Motor neuron (in vitro differentiated cells): Measurements from ENCODE around the gene CYP2D6. TPM values are rescaled to one million over a fixed set of nuclear protein-coding genes. Genes with fewer than 3 reads are reported as not detected.
"Not testable (repeated sequence)": the region's sequence is repeated elsewhere in the genome, so short reads cannot be mapped to it uniquely, and the experiment has no call there.

Source experiments
- ATAC-seq, 8 experiments: fragments of 200-7000 bp; cut with Tn5 transposase; replicated peaks in 6 of 8; 2 replicates each; pipeline ENCODE4 v1.8.0; 2021; ENCODE audit warnings: mild to moderate bottlenecking in 8 of 8, moderate library complexity in 8 of 8
- H3K27ac ChIP-seq, 2 donors: fragments of 250-450 bp; sonication (Bioruptor Pico); 2 replicates each; pipeline ENCODE4 v1.9.0; 2021; ENCODE audit warnings: antibody characterized with exemption in 2 of 2, mild to moderate bottlenecking in 2 of 2, moderate library complexity in 1 of 2
- H3K4me1 ChIP-seq, 2 donors: fragments of 250-450 bp; sonication (Bioruptor Pico); replicated peaks in 1 of 2; 2 replicates each; pipeline ENCODE4 v1.6.1; 2021; ENCODE audit warnings: antibody characterized with exemption in 2 of 2, mild to moderate bottlenecking in 2 of 2, moderate library complexity in 1 of 2
- H3K4me3 ChIP-seq, 5 donors: fragments of 250-450 bp; sonication (Bioruptor Pico); 2 replicates each; pipeline ENCODE4 v1.9.0; 2021; ENCODE audit warnings: antibody characterized with exemption in 5 of 5, mild to moderate bottlenecking in 5 of 5, moderate library complexity in 4 of 5
- WGBS, 10 experiments: fragments of 450-650 bp; shearing (Covaris generic); methylation state at CpG; one replicate each; pipeline ENCODE4 v1.0.0; 2022; 5-methylcytosine and 5-hydroxymethylcytosine counted together
- in situ Hi-C, 9 experiments: fragments of 400-800 bp; cut with MboI; loops; one replicate each; pipeline ENCODE4 v1.15.0; 2021; ENCODE audit warnings: low sequenced_read_pairs in 9 of 9, low pct_unique_long_range_greater_than_20kb in 2 of 9; ENCODE audit not compliant: unreplicated experiment in 9 of 9
- total RNA-seq, 8 experiments: library from RNA; unstranded; fragments of 300-600 nt; gene quantifications; 2 replicates each; pipeline versions ENCODE4 v1.2.3 to v1.2.4, GENCODE V29; 2022

CYP2D6 gene
- total RNA-seq, 8 experiments from 2014 or later: 0.66 to 4.0 (median 1.8) TPM

GRCh38 chr22:42140153-42140552 is 9.5 kb upstream of the CYP2D6 start:
- H3K4me1 ChIP-seq, in situ Hi-C loops, H3K4me3 ChIP-seq, ATAC-seq, H3K27ac ChIP-seq: not testable (repeated sequence)
- no CpG with 5 or more reads among the region's 17 CpGs for WGBS, 10 experiments

- in situ Hi-C loops, H3K4me3 ChIP-seq, ATAC-seq, H3K4me1 ChIP-seq, H3K27ac ChIP-seq: not testable (repeated sequence)
- WGBS, 10 experiments: 86 to 100% (median 93%) methylated on average over 2 to 6 of the region's 7 CpGs; no CpG with 5 or more reads in 7 of the 10 experiments
Observed at GRCh38 chr22:42139508-42139907, 8.9 kb upstream of the CYP2D6 start.

- WGBS, 10 experiments: 80 to 100% (median 100%) methylated on average over 1 to 2 of the region's 2 CpGs; no CpG with 5 or more reads in 3 of the 10 experiments
- Histone ChIP-seq H3K27ac (no peak overlapping the region), H3K4me1 (peaks cover 0 to 4% of the 10 kb centered on the region in 2 donors), H3K4me3 (no peak overlapping the region)
- no peak for ATAC-seq
- in situ Hi-C loops: no loop called here
Observed at GRCh38 chr22:42138972-42139371, 8.4 kb upstream of the CYP2D6 start.

GRCh38 chr22:42138122-42138770 is 7.6 kb upstream of the CYP2D6 start:
- H3K4me3 ChIP-seq: no peak overlapping the region
- H3K4me1 ChIP-seq: peaks cover 0 to 5% of the 10 kb centered on the region in 2 donors
- 78 to 88% methylated on average over 3 to 4 of the region's 31 CpGs; no CpG with 5 or more reads in 8 of the 10 experiments for WGBS, 10 experiments
- in situ Hi-C loops: no loop called here
- peak in 1 of 8 experiments; percentile 14 for ATAC-seq
- H3K27ac ChIP-seq: no peak overlapping the region

- H3K4me1 ChIP-seq, ATAC-seq, H3K27ac ChIP-seq, in situ Hi-C loops, H3K4me3 ChIP-seq: not testable (repeated sequence)
- WGBS, 10 experiments: no CpG with 5 or more reads among the region's 4 CpGs
Observed at GRCh38 chr22:42135688-42136087, 5.1 kb upstream of the CYP2D6 start.

GRCh38 chr22:42134100-42135020 is 3.8 kb upstream of the CYP2D6 start:
- Histone ChIP-seq H3K4me3 (no peak overlapping the region), H3K27ac (no peak overlapping the region), H3K4me1 (peaks cover 0 to 5% of the 10 kb centered on the region in 2 donors)
- 70 to 100% (median 81%) methylated on average over 3 to 19 of the region's 24 CpGs for WGBS, 10 experiments
- in situ Hi-C loops: no loop called here
- ATAC-seq: peak in 3 of 8 experiments; percentile 25 to 51 (median 26)

- no peak for ATAC-seq
- WGBS, 10 experiments: 60 to 89% (median 78%) methylated on average over 2 to 10 of the region's 13 CpGs; no CpG with 5 or more reads in 4 of the 10 experiments
- H3K4me3 ChIP-seq: no peak overlapping the region
- no peak overlapping the region for H3K27ac ChIP-seq
- in situ Hi-C loops: no loop called here
- H3K4me1 ChIP-seq: peaks cover 0 to 5% of the 10 kb centered on the region in 2 donors
Observed at GRCh38 chr22:42132457-42132856, 1.8 kb upstream of the CYP2D6 start.

- H3K4me1 ChIP-seq: peaks cover 0 to 5% of the 10 kb centered on the region in 2 donors
- no peak for ATAC-seq
- in situ Hi-C loops: no loop called here
- no peak overlapping the region for H3K4me3 ChIP-seq
- 33 to 100% (median 72%) methylated on average over 1 to 6 of the region's 8 CpGs; no CpG with 5 or more reads in 4 of the 10 experiments for WGBS, 10 experiments
- no peak overlapping the region for H3K27ac ChIP-seq
Observed at GRCh38 chr22:42131562-42131961, 952 bp upstream of the CYP2D6 start.

GRCh38 chr22:42130182-42130581 is 428 bp downstream of the CYP2D6 start:
- no CpG with 5 or more reads among the region's 7 CpGs for WGBS, 10 experiments
- H3K4me3 ChIP-seq, H3K4me1 ChIP-seq, ATAC-seq, in situ Hi-C loops, H3K27ac ChIP-seq: not testable (repeated sequence)

GRCh38 chr22:42128776-42129694 is 1.6 kb downstream of the CYP2D6 start:
- H3K27ac ChIP-seq, in situ Hi-C loops, H3K4me1 ChIP-seq, H3K4me3 ChIP-seq: not testable (repeated sequence)
- no CpG with 5 or more reads among the region's 65 CpGs for WGBS, 10 experiments
- ATAC-seq: peak in 3 of 8 experiments; percentile 13 to 20 (median 19)

GRCh38 chr22:42128007-42128406 is 2.6 kb downstream of the CYP2D6 start:
- H3K4me1 ChIP-seq, ATAC-seq, H3K27ac ChIP-seq, H3K4me3 ChIP-seq, in situ Hi-C loops: not testable (repeated sequence)
- no CpG with 5 or more reads among the region's 13 CpGs for WGBS, 10 experiments

- no peak overlapping the region for H3K4me3 ChIP-seq
- in situ Hi-C loops: no loop called here
- H3K4me1 ChIP-seq: no peaks in the 10 kb centered on the region
- no peak for ATAC-seq
- WGBS, 10 experiments: 90 to 100% methylated on average over 2 of the region's 16 CpGs; no CpG with 5 or more reads in 8 of the 10 experiments
- H3K27ac ChIP-seq: no peak overlapping the region
Observed at GRCh38 chr22:42127606-42128005, 3.0 kb downstream of the CYP2D6 start.
